ENCODE results near the gene USP12.

DNA sequence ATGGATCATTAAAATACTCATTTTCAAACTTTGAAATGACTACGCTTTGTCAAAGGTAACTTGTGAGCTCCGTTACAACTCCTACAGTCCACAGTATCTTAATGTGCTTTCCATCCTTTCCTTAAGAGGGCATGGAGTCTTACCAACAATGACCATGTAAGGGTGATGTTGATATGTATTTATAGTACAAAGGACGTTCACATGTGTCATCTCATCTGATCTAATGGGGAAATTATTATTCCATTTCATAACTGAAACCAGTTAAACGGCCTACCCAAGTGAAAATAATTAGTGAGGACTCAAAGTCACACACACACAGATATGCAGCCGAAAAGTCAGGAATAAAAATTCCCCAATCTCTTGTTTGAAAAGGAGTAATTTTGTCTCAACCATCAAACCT is 9.6 kb downstream of the USP12 start:
- TF ChIP-seq, protein P1, sequence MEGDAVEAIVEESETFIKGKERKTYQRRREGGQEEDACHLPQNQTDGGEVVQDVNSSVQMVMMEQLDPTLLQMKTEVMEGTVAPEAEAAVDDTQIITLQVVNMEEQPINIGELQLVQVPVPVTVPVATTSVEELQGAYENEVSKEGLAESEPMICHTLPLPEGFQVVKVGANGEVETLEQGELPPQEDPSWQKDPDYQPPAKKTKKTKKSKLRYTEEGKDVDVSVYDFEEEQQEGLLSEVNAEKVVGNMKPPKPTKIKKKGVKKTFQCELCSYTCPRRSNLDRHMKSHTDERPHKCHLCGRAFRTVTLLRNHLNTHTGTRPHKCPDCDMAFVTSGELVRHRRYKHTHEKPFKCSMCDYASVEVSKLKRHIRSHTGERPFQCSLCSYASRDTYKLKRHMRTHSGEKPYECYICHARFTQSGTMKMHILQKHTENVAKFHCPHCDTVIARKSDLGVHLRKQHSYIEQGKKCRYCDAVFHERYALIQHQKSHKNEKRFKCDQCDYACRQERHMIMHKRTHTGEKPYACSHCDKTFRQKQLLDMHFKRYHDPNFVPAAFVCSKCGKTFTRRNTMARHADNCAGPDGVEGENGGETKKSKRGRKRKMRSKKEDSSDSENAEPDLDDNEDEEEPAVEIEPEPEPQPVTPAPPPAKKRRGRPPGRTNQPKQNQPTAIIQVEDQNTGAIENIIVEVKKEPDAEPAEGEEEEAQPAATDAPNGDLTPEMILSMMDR (IDR thresholded peaks at IDR 0.05; ENCODE audit: low read length), result no peak
- TF ChIP-seq EZH2 (IDR thresholded peaks at IDR 0.05; ENCODE audit: borderline replicate concordance, low read length), result no peak
